WERI-Rb-1 (cell line): ENCODE results near the gene LMX1B.

ENCODE experiments used
- DNase-seq: peaks from one replicate; pipeline ENCODE4 v3.0.0-alpha.2; 2020
- H3K27ac ChIP-seq: fragments of 250-450 bp; sonication (Bioruptor Pico); 2 replicates; pipeline ENCODE4 v1.5.1; 2020; ENCODE audit warnings: mild to moderate bottlenecking, moderate library complexity
- H3K27me3 ChIP-seq: fragments of 250-450 bp; sonication (Bioruptor Pico); 2 replicates; pipeline ENCODE4 v1.5.1; 2021; ENCODE audit warnings: mild to moderate bottlenecking, low read depth, moderate library complexity; ENCODE audit not compliant: insufficient read depth, severe bottlenecking
- H3K36me3 ChIP-seq: fragments of 250-450 bp; sonication (Bioruptor Pico); 2 replicates; pipeline ENCODE4 v1.5.1; 2020; ENCODE audit warnings: mild to moderate bottlenecking, moderate library complexity
- H3K4me3 ChIP-seq: 2 replicates; pipeline ENCODE4 v1.5.1; 2011; ENCODE audit warnings: low read depth, mild to moderate bottlenecking, control low read depth, low read length
- H3K9me3 ChIP-seq: fragments of 250-450 bp; sonication (Bioruptor Pico); 2 replicates; pipeline ENCODE4 v1.5.1; 2021; ENCODE audit warnings: mild to moderate bottlenecking, moderate library complexity; ENCODE audit not compliant: severe bottlenecking
- CTCF ChIP-seq: IDR thresholded peaks from 2 replicates; pipeline ENCODE4 v1.5.1; 2011; ENCODE audit warnings: low read depth, mild to moderate bottlenecking, control low read depth, inconsistent platforms, low read length

The LMX1B gene

GRCh38 chr9:126581893-126582292, 31.8 kb upstream of the LMX1B start:
- TF ChIP-seq CTCF = no peak
- no peak for DNase-seq
- Histone ChIP-seq H3K36me3 (no peaks in the 10 kb centered on the region), H3K9me3 (peaks cover 2% of the 10 kb centered on the region), H3K27me3 (no peaks in the 10 kb centered on the region), H3K4me3 (no peak overlapping the region), H3K27ac (no peak overlapping the region)

GRCh38 chr9:126582427-126582826, 31.3 kb upstream of the LMX1B start:
- peaks cover 2% of the 10 kb centered on the region for H3K9me3 ChIP-seq
- H3K27ac ChIP-seq = no peak overlapping the region
- H3K4me3 ChIP-seq = no peak overlapping the region
- no peaks in the 10 kb centered on the region for H3K27me3 ChIP-seq
- no peaks in the 10 kb centered on the region for H3K36me3 ChIP-seq
- DNase-seq = no peak
- TF ChIP-seq CTCF = no peak

GRCh38 chr9:126583144-126583760, 30.5 kb upstream of the LMX1B start:
- no peak for TF ChIP-seq CTCF
- Histone ChIP-seq H3K9me3 (peaks cover 2% of the 10 kb centered on the region), H3K4me3 (no peak overlapping the region), H3K27ac (no peak overlapping the region), H3K36me3 (no peaks in the 10 kb centered on the region), H3K27me3 (no peaks in the 10 kb centered on the region)
- no peak for DNase-seq

GRCh38 chr9:126584611-126585010, 29.1 kb upstream of the LMX1B start:
- no peak overlapping the region for H3K4me3 ChIP-seq
- TF ChIP-seq CTCF = no peak
- no peak overlapping the region for H3K27ac ChIP-seq
- DNase-seq = no peak
- H3K36me3 ChIP-seq = no peaks in the 10 kb centered on the region
- no peaks in the 10 kb centered on the region for H3K27me3 ChIP-seq
- peaks cover 2% of the 10 kb centered on the region for H3K9me3 ChIP-seq

- Histone ChIP-seq H3K27me3 (no peaks in the 10 kb centered on the region), H3K9me3 (peaks cover 2% of the 10 kb centered on the region), H3K36me3 (no peaks in the 10 kb centered on the region), H3K4me3 (no peak overlapping the region), H3K27ac (no peak overlapping the region)
- no peak for TF ChIP-seq CTCF
- no peak for DNase-seq
Measured at GRCh38 chr9:126586236-126586635, 27.5 kb upstream of the LMX1B start.
